HG02798 (cell line): Measurements from ENCODE around the gene IFRD1.
"Not testable (repeated sequence)": the region's sequence is repeated elsewhere in the genome, so short reads cannot be mapped to it uniquely, and the experiment has no call there.

Experiments used
- ATAC-seq: cut with Tn5 transposase; IDR thresholded peaks from one replicate; pipeline ENCODE4 v1.9.1; 2021; ENCODE audit warnings: mild to moderate bottlenecking; ENCODE audit not compliant: unreplicated experiment, poor library complexity

Gene IFRD1

GRCh38 chr7:112439476-112439875, 10.8 kb upstream of the IFRD1 start:
- no peak for ATAC-seq

GRCh38 chr7:112442210-112442609, 8.1 kb upstream of the IFRD1 start:
- ATAC-seq: no peak

- ATAC-seq: no peak
Observed at GRCh38 chr7:112444505-112444904, 5.8 kb upstream of the IFRD1 start.

GRCh38 chr7:112446431-112446830, 3.8 kb upstream of the IFRD1 start:
- ATAC-seq: no peak

GRCh38 chr7:112447406-112447805, 2.9 kb upstream of the IFRD1 start:
- ATAC-seq: no peak

GRCh38 chr7:112448381-112448780, 1.9 kb upstream of the IFRD1 start:
- ATAC-seq: no peak

- no peak for ATAC-seq
Observed at GRCh38 chr7:112448891-112449290, 1.4 kb upstream of the IFRD1 start.

- ATAC-seq: no peak
Observed at GRCh38 chr7:112449353-112449752, 907 bp upstream of the IFRD1 start.

GRCh38 chr7:112450807-112451761, 824 bp downstream of the IFRD1 start:
- peak; percentile 81 for ATAC-seq

GRCh38 chr7:112452102-112452888, 2.0 kb downstream of the IFRD1 start:
- no peak for ATAC-seq

- ATAC-seq: no peak
Observed at GRCh38 chr7:112453505-112454171, 3.4 kb downstream of the IFRD1 start.

GRCh38 chr7:112454191-112454590, 3.9 kb downstream of the IFRD1 start:
- ATAC-seq: not testable (repeated sequence)

- ATAC-seq: no peak
Observed at GRCh38 chr7:112459645-112460044, 9.4 kb downstream of the IFRD1 start.

- no peak for ATAC-seq
Observed at GRCh38 chr7:112462236-112462635, 12.0 kb downstream of the IFRD1 start.

- no peak for ATAC-seq
Observed at GRCh38 chr7:112467867-112468266, 17.6 kb downstream of the IFRD1 start.

GRCh38 chr7:112470194-112470593, 19.9 kb downstream of the IFRD1 start:
- no peak for ATAC-seq

- no peak for ATAC-seq
Observed at GRCh38 chr7:112476390-112477052, 26.3 kb downstream of the IFRD1 start.

GRCh38 chr7:112481121-112481736, 31.0 kb downstream of the IFRD1 start:
- ATAC-seq: no peak

- ATAC-seq: no peak
Observed at GRCh38 chr7:112481833-112482670, 31.8 kb downstream of the IFRD1 start.
